ENCODE data around the gene IGF2R. TPM values are rescaled to one million over a fixed set of nuclear protein-coding genes. Genes with fewer than 3 reads are reported as not detected.

The IGF2R gene
- total RNA-seq, 2 experiments from 2014 or later = 57.4 to 59.8 TPM

GRCh38 chr6:160015778-160016684, 47.1 kb downstream of the IGF2R start:
- peak overlapping the region; percentile 95 for H3K27ac Mint-ChIP-seq
- POLR2A ChIA-PET = interaction anchor here (0.6 to 3.3 kb wide), 13 partner anchors 18 to 447 kb away, joined by 3 to 16 read pairs (median 3); partner anchors contain the start of genes ACAT2 and IGF2R
- peaks cover 59% of the 10 kb centered on the region for H3K4me1 Mint-ChIP-seq (ENCODE audit: low read depth)

GRCh38 chr6:160022101-160022500, 53.2 kb downstream of the IGF2R start:
- H3K4me1 Mint-ChIP-seq (ENCODE audit: low read depth) = peaks cover 18% of the 10 kb centered on the region
- ATAC-seq (no peak), DNase-seq (no peak)
- no peak overlapping the region for H3K4me3 Mint-ChIP-seq
- no peaks in the 10 kb centered on the region for H3K27me3 Mint-ChIP-seq (ENCODE audit: low read depth)
- CTCF ChIA-PET = no interaction called here
- H3K36me3 Mint-ChIP-seq (ENCODE audit: low read depth) = peaks cover 43% of the 10 kb centered on the region
- no peaks in the 10 kb centered on the region for H3K9me3 Mint-ChIP-seq (ENCODE audit: insufficient read depth)
- POLR2A ChIA-PET = interaction anchor here (0.8 kb wide), 1 partner anchor 52 kb away, joined by 4 read pairs; no protein-coding TSS in a partner anchor
- H3K27ac Mint-ChIP-seq = no peak overlapping the region

More at GRCh38 chr6:160015778-160016684, 47.1 kb downstream of the IGF2R start:
- CTCF ChIA-PET = interaction anchor here (0.6 to 2.3 kb wide), 9 partner anchors 9 to 228 kb away, joined by 3 to 7 read pairs (median 5); no protein-coding TSS in a partner anchor
- peak; percentile 77 for ATAC-seq
- peak; percentile 80 for DNase-seq
- Mint-ChIP-seq H3K27me3 (ENCODE audit: low read depth) (no peaks in the 10 kb centered on the region), H3K9me3 (ENCODE audit: insufficient read depth) (no peaks in the 10 kb centered on the region), H3K36me3 (ENCODE audit: low read depth) (peaks cover 81% of the 10 kb centered on the region), H3K4me3 (peak overlapping the region; percentile 65)

- Mint-ChIP-seq H3K9me3 (ENCODE audit: insufficient read depth) (no peaks in the 10 kb centered on the region), H3K4me3 (no peak overlapping the region), H3K27me3 (ENCODE audit: low read depth) (no peaks in the 10 kb centered on the region), H3K27ac (no peak overlapping the region), H3K4me1 (ENCODE audit: low read depth) (peaks cover 13% of the 10 kb centered on the region), H3K36me3 (ENCODE audit: low read depth) (peaks cover 44% of the 10 kb centered on the region)
- DNase-seq (no peak), ATAC-seq (no peak)
- ChIA-PET POLR2A (no interaction called here), CTCF (no interaction called here)
Measured at GRCh38 chr6:160022793-160023192, 53.9 kb downstream of the IGF2R start.

- Mint-ChIP-seq H3K9me3 (ENCODE audit: insufficient read depth) (no peaks in the 10 kb centered on the region), H3K36me3 (ENCODE audit: low read depth) (peaks cover 42% of the 10 kb centered on the region), H3K4me3 (no peak overlapping the region), H3K27ac (no peak overlapping the region), H3K4me1 (ENCODE audit: low read depth) (peaks cover 15% of the 10 kb centered on the region), H3K27me3 (ENCODE audit: low read depth) (no peaks in the 10 kb centered on the region)
- ChIA-PET CTCF (interaction anchor here (1.0 to 2.1 kb wide), 4 partner anchors 9 to 43 kb away, joined by 3 to 7 read pairs (median 4); no protein-coding TSS in a partner anchor), POLR2A (interaction anchor here (0.6 kb wide), 1 partner anchor 44 kb away, joined by 3 read pairs; no protein-coding TSS in a partner anchor)
- DNase-seq = no peak
- ATAC-seq = no peak
Measured at GRCh38 chr6:160024152-160024551, 55.3 kb downstream of the IGF2R start.

GRCh38 chr6:160027076-160027475, 58.2 kb downstream of the IGF2R start:
- Mint-ChIP-seq H3K4me1 (ENCODE audit: low read depth) (peaks cover 20% of the 10 kb centered on the region), H3K27ac (no peak overlapping the region), H3K27me3 (ENCODE audit: low read depth) (no peaks in the 10 kb centered on the region), H3K36me3 (ENCODE audit: low read depth) (peaks cover 46% of the 10 kb centered on the region), H3K4me3 (no peak overlapping the region), H3K9me3 (ENCODE audit: insufficient read depth) (no peaks in the 10 kb centered on the region)
- DNase-seq (no peak), ATAC-seq (no peak)
- ChIA-PET POLR2A (interaction anchor here (0.7 kb wide), 1 partner anchor 42 kb away, joined by 3 read pairs; no protein-coding TSS in a partner anchor), CTCF (no interaction called here)

- Mint-ChIP-seq H3K36me3 (ENCODE audit: low read depth) (peaks cover 51% of the 10 kb centered on the region), H3K27ac (peak overlapping the region; percentile 80), H3K27me3 (ENCODE audit: low read depth) (no peaks in the 10 kb centered on the region), H3K4me3 (no peak overlapping the region), H3K4me1 (ENCODE audit: low read depth) (peaks cover 20% of the 10 kb centered on the region), H3K9me3 (ENCODE audit: insufficient read depth) (no peaks in the 10 kb centered on the region)
- ChIA-PET POLR2A (interaction anchor here (0.8 to 1.0 kb wide), 2 partner anchors 58 to 60 kb away, joined by 3 read pairs; partner anchors contain the start of gene IGF2R), CTCF (interaction anchor here (0.6 to 1.7 kb wide), 7 partner anchors 9 to 86 kb away, joined by 3 to 8 read pairs (median 3); no protein-coding TSS in a partner anchor)
- ATAC-seq = no peak
- no peak for DNase-seq
Measured at GRCh38 chr6:160027931-160028330, 59.0 kb downstream of the IGF2R start.

GRCh38 chr6:160028487-160029275, 59.8 kb downstream of the IGF2R start:
- Mint-ChIP-seq H3K27ac (peak overlapping the region; percentile 80), H3K27me3 (ENCODE audit: low read depth) (no peaks in the 10 kb centered on the region), H3K9me3 (ENCODE audit: insufficient read depth) (no peaks in the 10 kb centered on the region), H3K4me3 (no peak overlapping the region), H3K36me3 (ENCODE audit: low read depth) (peaks cover 58% of the 10 kb centered on the region), H3K4me1 (ENCODE audit: low read depth) (peaks cover 20% of the 10 kb centered on the region)
- ATAC-seq (peak; percentile 73), DNase-seq (peak; percentile 63)
- POLR2A ChIA-PET = interaction anchor here (0.8 to 1.2 kb wide), 3 partner anchors 55 to 60 kb away, joined by 3 to 4 read pairs (median 3); partner anchors contain the start of gene IGF2R
- CTCF ChIA-PET = interaction anchor here (0.6 to 1.7 kb wide), 7 partner anchors 10 to 86 kb away, joined by 3 to 8 read pairs (median 3); no protein-coding TSS in a partner anchor

GRCh38 chr6:160029525-160029924, 60.6 kb downstream of the IGF2R start:
- ATAC-seq (no peak), DNase-seq (no peak)
- Mint-ChIP-seq H3K36me3 (ENCODE audit: low read depth) (peaks cover 65% of the 10 kb centered on the region), H3K4me3 (no peak overlapping the region), H3K27ac (no peak overlapping the region), H3K4me1 (ENCODE audit: low read depth) (peaks cover 20% of the 10 kb centered on the region), H3K9me3 (ENCODE audit: insufficient read depth) (no peaks in the 10 kb centered on the region), H3K27me3 (ENCODE audit: low read depth) (no peaks in the 10 kb centered on the region)
- POLR2A ChIA-PET = interaction anchor here (1.2 kb wide), 1 partner anchor 56 kb away, joined by 4 read pairs; no protein-coding TSS in a partner anchor
- CTCF ChIA-PET = interaction anchor here (1.5 to 1.7 kb wide), 2 partner anchors 15 to 46 kb away, joined by 3 to 6 read pairs; no protein-coding TSS in a partner anchor

GRCh38 chr6:160030103-160030502, 61.2 kb downstream of the IGF2R start:
- Mint-ChIP-seq H3K9me3 (ENCODE audit: insufficient read depth) (no peaks in the 10 kb centered on the region), H3K4me3 (no peak overlapping the region), H3K27ac (no peak overlapping the region), H3K36me3 (ENCODE audit: low read depth) (peaks cover 70% of the 10 kb centered on the region), H3K4me1 (ENCODE audit: low read depth) (peaks cover 20% of the 10 kb centered on the region), H3K27me3 (ENCODE audit: low read depth) (no peaks in the 10 kb centered on the region)
- DNase-seq (no peak), ATAC-seq (no peak)
- POLR2A ChIA-PET = interaction anchor here (1.2 kb wide), 1 partner anchor 56 kb away, joined by 4 read pairs; no protein-coding TSS in a partner anchor
- CTCF ChIA-PET = no interaction called here

GRCh38 chr6:160031442-160031841, 62.6 kb downstream of the IGF2R start:
- Mint-ChIP-seq H3K4me1 (ENCODE audit: low read depth) (peaks cover 20% of the 10 kb centered on the region), H3K27me3 (ENCODE audit: low read depth) (no peaks in the 10 kb centered on the region), H3K27ac (no peak overlapping the region), H3K9me3 (ENCODE audit: insufficient read depth) (no peaks in the 10 kb centered on the region), H3K4me3 (no peak overlapping the region), H3K36me3 (ENCODE audit: low read depth) (peaks cover 77% of the 10 kb centered on the region)
- DNase-seq (no peak), ATAC-seq (no peak)
- CTCF ChIA-PET = no interaction called here
- POLR2A ChIA-PET = no interaction called here

- no peak for ATAC-seq
- ChIA-PET CTCF (no interaction called here), POLR2A (no interaction called here)
- Mint-ChIP-seq H3K9me3 (ENCODE audit: insufficient read depth) (no peaks in the 10 kb centered on the region), H3K27ac (no peak overlapping the region), H3K27me3 (ENCODE audit: low read depth) (no peaks in the 10 kb centered on the region), H3K36me3 (ENCODE audit: low read depth) (peaks cover 76% of the 10 kb centered on the region), H3K4me1 (ENCODE audit: low read depth) (peaks cover 20% of the 10 kb centered on the region), H3K4me3 (no peak overlapping the region)
- no peak for DNase-seq
Measured at GRCh38 chr6:160031871-160032270, 63.0 kb downstream of the IGF2R start.
